Testis (tissue), 3 donors: ENCODE results near the gene RAPGEF5. TPM values are rescaled to one million over a fixed set of nuclear protein-coding genes. Genes with fewer than 3 reads are reported as not detected.

Experiments used
- DNase-seq: peaks from one replicate; pipeline ENCODE4 v3.0.0-alpha.2; 2019
- H3K27ac ChIP-seq, 2 donors: fragments of 200-600 bp; sonication (generic); one replicate each; pipeline ENCODE4 v1.5.1; 2019
- H3K27me3 ChIP-seq: fragments of 200-600 bp; sonication (generic); one replicate; pipeline ENCODE4 v1.5.1; 2019
- H3K36me3 ChIP-seq: fragments of 200-600 bp; sonication (generic); one replicate; pipeline ENCODE4 v1.5.1; 2017; ENCODE audit warnings: low read depth; ENCODE audit errors: missing control alignments
- H3K4me1 ChIP-seq: fragments of 200-600 bp; sonication (generic); one replicate; pipeline ENCODE4 v1.5.1; 2019
- H3K4me3 ChIP-seq, 2 donors: fragments of 200-600 bp; sonication (generic); one replicate each; pipeline ENCODE4 v1.5.1; 2017 to 2019
- H3K9me3 ChIP-seq: fragments of 200-600 bp; sonication (generic); one replicate; pipeline ENCODE4 v1.5.1; 2017
- CTCF ChIP-seq, 3 experiments: fragments of 450-650 bp in 2 of 3; fragments of 200-600 bp in 1 of 3; sonication (generic) in 1 of 3; IDR thresholded peaks; one replicate each; pipeline ENCODE4 v1.5.1; 2016 to 2019; ENCODE audit warnings: antibody characterized with exemption in 3 of 3, mild to moderate bottlenecking in 2 of 3, moderate library complexity in 1 of 3
- POLR2A ChIP-seq: fragments of 450-650 bp; IDR thresholded peaks from one replicate; pipeline ENCODE4 v1.6.1; 2017; ENCODE audit warnings: antibody characterized with exemption, mild to moderate bottlenecking, moderate library complexity
- WGBS, 2 donors: methylation state at CpG; one replicate each; pipeline ENCODE4 v1.1.5; 2018; 5-methylcytosine and 5-hydroxymethylcytosine counted together
- intact Hi-C: fragments of 100-400 bp; cut with DNase I; formaldehyde crosslinking; loops from one replicate; pipeline ENCODE4 v1.15.1; 2023; ENCODE audit warnings: low total_unique reads
- polyA plus RNA-seq: library from polyadenylated mRNA; stranded (reverse); fragments of 350-450 nt; fragmentation: Illumina TruSeq; extraction: RNeasy Lipid Tissue Mini Kit (QIAGEN cat#74804); gene quantifications from one replicate; pipeline ENCODE4 v1.2.3, GENCODE V29; 2014; ENCODE audit warnings: low read depth, low replicate concordance; ENCODE audit not compliant: insufficient read depth
- total RNA-seq, 2 donors: library from RNA; depleted of rRNA; stranded (reverse); fragments of >200 nt; gene quantifications; one replicate each; pipeline ENCODE4 v1.2.3, GENCODE V29; 2016

RAPGEF5 gene
- total and polyA plus RNA-seq, 3 donors from 2014 or later = 16.8 to 67.5 (median 63.8) TPM

DNA sequence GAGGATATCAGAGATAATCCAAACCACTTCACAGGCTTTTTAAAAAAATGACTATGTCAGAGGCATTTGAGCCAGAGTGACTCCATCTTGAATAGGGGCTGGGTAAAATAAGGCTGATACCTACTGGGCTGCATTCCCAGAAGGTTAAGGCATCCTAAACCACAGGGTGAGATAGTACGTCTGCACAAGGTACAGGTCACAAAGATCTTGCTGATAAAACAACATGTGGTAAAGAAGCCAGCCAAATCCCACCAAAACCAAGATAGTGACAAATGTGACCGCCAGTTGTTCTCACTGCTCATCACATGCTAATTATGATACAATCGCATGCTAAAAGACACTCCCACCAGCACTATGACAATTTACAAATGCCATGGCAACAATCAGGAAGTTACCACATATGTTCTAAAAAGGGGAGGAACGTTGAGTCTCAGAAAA is 177.5 kb downstream of the RAPGEF5 start:
- no peak overlapping the region for H3K4me3 ChIP-seq
- no peaks in the 10 kb centered on the region for H3K4me1 ChIP-seq
- no peak for DNase-seq
- no peaks in the 10 kb centered on the region for H3K36me3 ChIP-seq
- 88 to 95% methylated on average over 4 of the region's 4 CpGs for WGBS, 2 donors
- no peak overlapping the region for H3K27ac ChIP-seq
- H3K9me3 ChIP-seq = no peaks in the 10 kb centered on the region
- no peaks in the 10 kb centered on the region for H3K27me3 ChIP-seq
- TF ChIP-seq CTCF (IDR thresholded peaks at IDR 0.05) (no peak), POLR2A (no peak)
- intact Hi-C loops = no loop called here

DNA sequence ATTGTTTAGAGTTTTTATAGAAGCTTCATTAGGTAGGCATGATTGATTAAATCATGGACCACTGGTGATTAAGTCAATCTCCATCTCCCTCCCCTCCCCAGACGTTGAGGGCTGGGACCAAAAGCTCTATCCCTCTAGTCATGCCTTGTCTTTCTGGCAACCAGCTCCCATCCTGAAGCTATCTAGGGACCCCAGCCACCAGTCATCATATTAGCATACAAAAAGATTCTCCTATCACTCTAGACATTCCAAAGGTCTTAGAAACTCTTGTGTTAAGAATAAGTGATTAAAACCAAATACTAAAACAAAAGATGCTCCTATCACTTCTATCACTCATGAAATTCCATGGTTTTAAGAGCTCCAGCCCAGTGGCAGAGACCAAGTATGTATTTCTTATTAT is 178.2 kb downstream of the RAPGEF5 start:
- DNase-seq = no peak
- H3K9me3 ChIP-seq = no peaks in the 10 kb centered on the region
- H3K36me3 ChIP-seq = no peaks in the 10 kb centered on the region
- H3K4me3 ChIP-seq = no peak overlapping the region
- no peaks in the 10 kb centered on the region for H3K27me3 ChIP-seq
- H3K27ac ChIP-seq = no peak overlapping the region
- no peaks in the 10 kb centered on the region for H3K4me1 ChIP-seq
- intact Hi-C loops = no loop called here
- no peak for TF ChIP-seq CTCF (IDR thresholded peaks at IDR 0.05)
- no peak for TF ChIP-seq POLR2A
- WGBS, 2 donors = 63 to 85% methylated on average over 1 of the region's 1 CpG

GRCh38 chr7:22176791-22177412 is 180.1 kb downstream of the RAPGEF5 start:
- no peak overlapping the region for H3K27ac ChIP-seq
- no peak for DNase-seq
- no peak overlapping the region for H3K4me3 ChIP-seq
- H3K27me3 ChIP-seq = no peaks in the 10 kb centered on the region
- no peaks in the 10 kb centered on the region for H3K9me3 ChIP-seq
- H3K36me3 ChIP-seq = no peaks in the 10 kb centered on the region
- no peaks in the 10 kb centered on the region for H3K4me1 ChIP-seq
- WGBS, 2 donors = 88 to 98% methylated on average over 3 of the region's 3 CpGs
- intact Hi-C loops = no loop called here
- TF ChIP-seq CTCF (IDR thresholded peaks at IDR 0.05) = no peak

- no peak overlapping the region for H3K27ac ChIP-seq
- H3K4me3 ChIP-seq = no peak overlapping the region
- H3K36me3 ChIP-seq = no peaks in the 10 kb centered on the region
- H3K27me3 ChIP-seq = no peaks in the 10 kb centered on the region
- intact Hi-C loops = no loop called here
- no peak for TF ChIP-seq POLR2A
- no peak for TF ChIP-seq CTCF (IDR thresholded peaks at IDR 0.05)
- no peak for DNase-seq
- no peaks in the 10 kb centered on the region for H3K9me3 ChIP-seq
- no peaks in the 10 kb centered on the region for H3K4me1 ChIP-seq
These were observed 182.4 kb downstream of the RAPGEF5 start for GRCh38 chr7:22174574-22174953.
